ENCODE data around the gene FAM171A2. TPM values are rescaled to one million over a fixed set of nuclear protein-coding genes. Genes with fewer than 3 reads are reported as not detected.

Gene FAM171A2
- total RNA-seq, 1 donor from 2014 or later, result 1.1 TPM

GRCh38 chr17:44360144-44360533, 3.5 kb downstream of the FAM171A2 start:
- no peak for ATAC-seq

DNA sequence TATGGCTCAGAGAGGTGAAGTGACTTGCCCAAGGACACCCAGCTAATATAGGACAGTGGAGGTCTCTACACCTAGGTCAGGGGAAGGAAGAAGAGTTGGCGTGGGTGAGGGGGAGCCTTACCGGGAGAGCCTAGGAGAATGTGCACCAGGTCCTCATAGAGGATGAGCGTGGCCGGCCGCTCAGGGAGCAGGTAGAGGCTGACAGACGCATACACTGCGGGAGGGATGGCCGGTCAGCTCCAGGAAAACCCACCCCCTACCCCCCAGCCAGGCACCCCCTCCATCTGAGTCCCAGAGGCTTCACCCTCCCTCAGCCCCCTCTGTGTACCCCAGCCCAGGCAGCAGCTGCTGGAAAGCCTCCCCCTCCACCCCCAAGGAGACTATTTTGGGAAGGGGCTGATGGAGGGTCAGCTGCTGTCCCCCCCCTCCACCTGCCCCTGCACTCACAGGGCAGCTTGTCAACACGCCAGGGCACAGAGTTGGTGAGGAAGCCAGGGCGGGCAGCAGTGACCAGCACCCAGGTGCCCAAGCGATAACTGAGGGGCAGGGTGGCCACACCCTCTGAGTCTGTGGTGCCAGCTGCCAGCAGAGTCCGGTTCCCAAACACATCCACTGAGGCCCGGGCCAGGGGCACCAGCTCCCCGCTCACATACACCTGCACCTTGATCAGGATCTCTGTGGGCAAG, 4.1 kb downstream of the FAM171A2 start:
- ATAC-seq, result no peak

DNA sequence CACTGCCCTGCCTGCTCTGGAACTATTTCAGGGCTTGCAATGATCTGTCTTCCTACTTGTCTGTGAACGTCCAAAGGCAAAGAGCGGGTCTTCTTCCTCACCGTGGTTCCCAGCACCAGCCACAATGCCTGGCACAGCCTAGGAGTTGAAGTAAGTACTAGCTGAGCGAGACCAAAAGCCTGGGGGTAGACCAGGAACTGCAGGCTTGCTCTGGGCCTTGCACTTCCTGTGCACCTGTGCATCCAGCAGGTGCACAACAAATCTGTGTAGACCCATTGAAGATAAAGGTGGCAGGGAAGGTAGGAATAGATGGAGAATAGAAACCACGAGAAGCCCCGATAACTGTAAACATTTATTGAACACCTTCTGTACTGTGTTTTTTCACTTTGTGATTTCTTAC, 4.6 kb downstream of the FAM171A2 start:
- ATAC-seq, result no peak

DNA sequence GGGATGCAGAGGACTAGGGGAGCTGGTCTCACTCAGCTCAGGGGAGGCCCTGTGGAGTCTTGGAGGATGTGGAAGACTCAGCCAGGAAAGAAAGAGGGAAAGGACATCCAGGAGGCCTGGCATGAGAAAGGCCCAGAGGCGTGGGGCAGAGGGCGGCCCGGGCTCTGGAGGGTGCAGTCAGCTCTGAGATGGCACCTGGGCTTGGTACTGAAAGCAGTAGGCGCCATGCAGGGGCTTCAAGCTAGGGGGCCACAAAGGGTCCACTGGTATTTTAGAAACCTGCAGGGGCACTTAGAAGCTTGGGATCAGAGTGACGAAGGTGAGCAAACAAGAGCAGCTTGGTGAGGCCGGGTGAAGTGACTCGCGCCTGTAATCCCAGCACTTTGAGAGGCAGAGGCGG, 5.6 kb downstream of the FAM171A2 start:
- ATAC-seq, result no peak

GRCh38 chr17:44356241-44356640, 7.4 kb downstream of the FAM171A2 start:
- ATAC-seq, result peak; percentile 9

DNA sequence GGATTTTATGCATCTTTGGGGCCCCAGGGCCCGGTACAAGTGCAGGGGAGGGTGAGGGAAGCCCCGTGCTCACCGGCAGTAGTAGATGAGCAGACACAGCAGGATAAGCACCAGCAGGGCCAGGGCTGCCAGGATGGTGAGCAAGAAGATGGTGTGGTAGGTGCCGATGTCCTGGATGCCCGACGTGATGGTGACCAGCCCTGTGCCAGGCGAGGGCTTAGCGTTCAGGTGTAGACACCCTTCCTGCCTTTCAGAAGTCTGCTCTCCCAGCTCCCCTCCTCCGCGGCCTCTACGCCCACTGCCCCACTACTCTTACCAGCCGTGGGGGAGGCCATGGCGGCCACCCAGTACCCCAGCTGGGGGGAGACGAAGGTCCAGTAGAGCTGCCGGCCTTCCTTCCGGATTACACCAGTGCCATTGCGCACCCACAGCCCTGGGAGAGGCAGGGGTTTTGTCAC, 8.0 kb downstream of the FAM171A2 start:
- no peak for ATAC-seq

GRCh38 chr17:44354582-44355561, 8.8 kb downstream of the FAM171A2 start:
- ATAC-seq, result no peak

- ATAC-seq, result peak; percentile 4
Measured at GRCh38 chr17:44353672-44354331, 9.9 kb downstream of the FAM171A2 start.

DNA sequence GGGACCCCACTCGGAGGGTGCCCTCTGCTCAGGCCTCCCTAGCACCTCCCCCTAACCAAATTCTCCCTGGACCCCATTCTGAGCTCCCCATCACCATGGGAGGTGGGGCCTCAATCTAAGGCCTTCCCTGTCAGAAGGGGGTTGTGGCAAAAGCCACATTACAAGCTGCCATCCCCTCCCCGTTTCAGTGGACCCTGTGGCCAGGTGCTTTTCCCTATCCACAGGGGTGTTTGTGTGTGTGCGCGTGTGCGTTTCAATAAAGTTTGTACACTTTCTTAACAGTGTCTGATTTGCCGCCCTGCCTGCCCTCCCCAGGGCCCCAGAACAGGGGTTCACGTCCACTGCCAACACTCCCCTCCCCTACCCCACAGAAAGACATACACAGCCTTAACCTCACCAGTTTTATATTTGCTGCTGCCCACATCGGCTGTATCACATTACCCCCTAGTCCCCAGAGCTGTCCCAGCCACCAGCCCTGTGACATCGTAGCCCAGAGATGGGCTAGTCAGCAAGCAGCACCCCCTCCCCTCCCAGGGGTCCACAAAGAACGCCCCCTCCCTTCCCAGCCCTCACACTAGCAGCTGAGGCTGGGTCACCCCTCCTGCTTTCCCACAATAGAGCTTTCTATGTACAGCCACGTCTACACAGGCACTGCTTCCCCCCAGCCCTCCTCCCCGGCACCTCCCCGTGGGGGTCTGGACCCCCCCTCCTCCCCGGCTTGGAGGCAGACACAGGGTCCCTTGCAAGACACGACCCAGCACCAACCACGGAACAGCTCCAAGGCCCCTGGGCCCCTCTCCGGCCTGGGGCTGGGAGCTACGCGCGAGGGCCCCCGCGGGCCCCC, 10.6 kb downstream of the FAM171A2 start:
- ATAC-seq, result no peak

DNA sequence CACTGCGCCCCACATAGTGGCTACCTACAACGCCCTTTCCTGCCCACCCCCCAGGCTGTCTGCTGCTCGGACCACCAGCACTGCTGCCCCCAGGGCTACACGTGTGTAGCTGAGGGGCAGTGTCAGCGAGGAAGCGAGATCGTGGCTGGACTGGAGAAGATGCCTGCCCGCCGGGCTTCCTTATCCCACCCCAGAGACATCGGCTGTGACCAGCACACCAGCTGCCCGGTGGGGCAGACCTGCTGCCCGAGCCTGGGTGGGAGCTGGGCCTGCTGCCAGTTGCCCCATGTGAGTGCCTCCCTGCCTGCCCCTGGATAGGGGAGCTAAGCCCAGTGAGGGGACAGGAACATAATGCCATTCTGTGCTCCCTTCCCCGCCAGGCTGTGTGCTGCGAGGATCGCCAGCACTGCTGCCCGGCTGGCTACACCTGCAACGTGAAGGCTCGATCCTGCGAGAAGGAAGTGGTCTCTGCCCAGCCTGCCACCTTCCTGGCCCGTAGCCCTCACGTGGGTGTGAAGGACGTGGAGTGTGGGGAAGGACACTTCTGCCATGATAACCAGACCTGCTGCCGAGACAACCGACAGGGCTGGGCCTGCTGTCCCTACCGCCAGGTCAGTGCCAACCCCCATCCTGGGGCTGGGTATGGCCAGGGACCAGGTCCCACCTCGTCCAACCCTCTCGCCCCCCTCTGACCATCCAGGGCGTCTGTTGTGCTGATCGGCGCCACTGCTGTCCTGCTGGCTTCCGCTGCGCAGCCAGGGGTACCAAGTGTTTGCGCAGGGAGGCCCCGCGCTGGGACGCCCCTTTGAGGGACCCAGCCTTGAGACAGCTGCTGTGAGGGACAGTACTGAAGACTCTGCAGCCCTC, 11.5 kb downstream of the FAM171A2 start:
- ATAC-seq, result no peak

- ATAC-seq, result no peak
Measured at GRCh38 chr17:44351464-44351863, 12.2 kb downstream of the FAM171A2 start.

GRCh38 chr17:44350733-44351226, 12.9 kb downstream of the FAM171A2 start:
- peak; percentile 17 for ATAC-seq

DNA sequence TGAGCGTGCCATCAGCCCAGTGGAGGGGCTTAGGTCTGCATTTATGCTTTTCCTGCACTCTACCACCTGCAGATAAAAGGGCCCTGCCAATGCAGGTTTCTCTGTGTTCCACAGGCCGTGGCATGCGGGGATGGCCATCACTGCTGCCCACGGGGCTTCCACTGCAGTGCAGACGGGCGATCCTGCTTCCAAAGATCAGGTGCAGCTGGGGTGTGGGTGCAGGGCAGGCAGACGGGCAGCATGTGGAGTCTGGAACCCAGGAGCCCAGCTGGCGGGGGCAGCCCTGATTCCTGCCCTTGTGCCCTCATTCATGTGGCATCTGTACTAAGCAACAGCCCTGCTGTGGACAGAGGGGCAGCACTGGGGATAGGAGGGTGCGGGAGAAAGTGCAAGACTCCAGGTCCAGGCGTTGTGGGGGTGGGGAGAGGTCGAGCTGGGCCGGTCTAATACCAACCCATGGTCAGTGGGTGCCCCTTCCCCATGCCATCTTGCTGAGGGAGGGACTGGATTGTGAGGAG, 14.0 kb downstream of the FAM171A2 start:
- ATAC-seq, result no peak

DNA sequence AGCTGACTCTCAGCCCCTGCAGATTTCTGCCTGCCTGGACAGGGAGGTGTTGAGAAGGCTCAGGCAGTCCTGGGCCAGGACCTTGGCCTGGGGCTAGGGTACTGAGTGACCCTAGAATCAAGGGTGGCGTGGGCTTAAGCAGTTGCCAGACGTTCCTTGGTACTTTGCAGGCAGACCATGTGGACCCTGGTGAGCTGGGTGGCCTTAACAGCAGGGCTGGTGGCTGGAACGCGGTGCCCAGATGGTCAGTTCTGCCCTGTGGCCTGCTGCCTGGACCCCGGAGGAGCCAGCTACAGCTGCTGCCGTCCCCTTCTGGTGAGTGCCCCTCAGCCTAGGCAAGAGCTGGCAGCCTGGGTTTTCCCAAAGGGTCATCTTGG, 14.7 kb downstream of the FAM171A2 start:
- ATAC-seq, result no peak

GRCh38 chr17:44348234-44348987, 15.2 kb downstream of the FAM171A2 start:
- ATAC-seq, result peak; percentile 58

DNA sequence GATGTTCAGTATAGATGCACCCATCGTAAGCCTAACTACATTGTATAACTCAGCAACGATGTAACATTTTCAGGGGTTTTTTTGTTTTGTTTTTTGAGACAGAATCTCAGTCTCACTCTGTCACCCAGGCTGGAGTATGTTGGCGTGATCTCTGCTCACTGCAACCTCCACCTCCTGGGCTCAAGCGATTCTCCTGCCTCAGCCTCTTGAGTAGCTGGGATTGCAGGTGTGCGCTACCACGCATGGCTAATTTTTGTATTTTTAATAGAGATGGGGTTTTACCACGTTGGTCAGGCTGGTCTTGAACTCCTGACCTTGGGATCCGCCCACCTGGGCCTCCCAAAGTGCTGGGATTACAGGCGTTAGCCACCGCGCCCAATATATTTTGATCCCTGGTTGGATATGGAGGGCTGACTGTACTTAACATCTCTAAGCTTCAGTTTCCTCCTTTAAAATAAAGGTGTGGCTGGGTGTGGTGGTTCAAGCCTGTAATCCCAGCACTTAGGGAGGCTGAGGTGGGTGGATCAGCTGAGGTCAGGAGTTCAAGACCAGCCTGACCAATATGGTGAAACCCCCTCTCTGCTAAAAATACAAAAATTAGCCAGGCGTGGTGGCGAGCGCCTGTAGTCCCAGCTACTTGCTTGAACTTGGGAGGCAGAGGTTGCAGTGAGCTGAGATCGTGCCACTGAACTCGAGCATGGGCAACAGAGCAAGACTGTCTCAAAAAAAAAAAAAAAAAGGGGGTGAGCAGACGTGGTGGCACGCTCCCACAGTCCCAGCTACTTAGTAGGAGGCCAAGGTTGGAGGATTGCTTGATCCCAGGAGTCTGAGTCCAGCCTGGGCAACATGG, 16.2 kb downstream of the FAM171A2 start:
- peak; percentile 13 for ATAC-seq

GRCh38 chr17:44346064-44346844, 17.4 kb downstream of the FAM171A2 start:
- no peak for ATAC-seq

- peak; percentile 24 for ATAC-seq
Measured at GRCh38 chr17:44345454-44346026, 18.1 kb downstream of the FAM171A2 start.
